Erythroblast (primary cell): ENCODE results near the gene ARHGAP30.

ENCODE experiments used
- GATA1 ChIP-seq: IDR thresholded peaks from 2 replicates; pipeline ENCODE4 v1.6.1; 2011; ENCODE audit warnings: low read depth, mild to moderate bottlenecking, control low read depth, low read length, moderate library complexity
- POLR2A ChIP-seq: IDR thresholded peaks from 2 replicates; pipeline ENCODE4 v1.6.1; 2011; ENCODE audit warnings: mild to moderate bottlenecking, low read length

DNA sequence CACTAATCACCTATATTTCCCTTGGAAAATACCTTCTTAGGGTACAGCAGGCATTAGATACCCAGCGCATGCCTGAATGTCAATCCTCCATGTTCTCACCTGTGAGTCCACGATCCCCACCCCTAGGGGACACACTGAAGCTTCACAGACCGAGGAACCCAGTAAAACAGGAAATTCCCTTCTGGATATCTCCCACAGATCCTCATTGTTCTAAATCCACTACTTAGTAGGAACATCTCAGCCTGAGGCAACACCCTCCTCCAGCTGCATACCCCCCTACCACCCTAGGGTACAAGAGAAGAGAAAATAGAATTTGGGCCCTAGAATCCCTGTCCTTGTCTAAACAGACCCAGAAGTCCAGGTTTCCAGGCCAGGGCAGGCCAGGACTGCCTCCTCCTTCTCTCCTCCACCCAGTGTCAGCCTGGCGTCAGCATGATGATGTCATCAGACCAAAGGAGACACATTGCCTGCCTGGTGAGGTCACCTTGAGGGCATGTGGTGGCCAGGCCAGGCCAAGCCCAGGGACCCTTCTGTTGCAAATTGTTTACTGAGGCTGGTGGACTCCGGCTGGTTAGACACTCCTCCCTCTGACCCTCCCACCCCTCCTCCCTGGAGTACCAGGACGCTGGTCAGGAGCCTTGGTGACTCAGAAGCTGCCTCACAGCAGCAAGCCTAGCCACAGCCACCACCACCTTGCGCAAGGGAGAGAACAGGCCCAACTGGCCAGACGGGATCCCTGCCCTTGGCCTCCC is 13.5 kb upstream of the ARHGAP30 start:
- TF ChIP-seq POLR2A (no peak), GATA1 (no peak)
